Mesenchymal stem cell (in vitro differentiated cells and primary cell): ENCODE results near the gene KCNAB2.

Experiments
- DNase-seq: peaks from one replicate; pipeline ENCODE4 v3.0.0-alpha.2; 2013
- H2AFZ ChIP-seq: one replicate; pipeline ENCODE4 v1.6.1; 2013; ENCODE audit warnings: low read depth, mild to moderate bottlenecking, control low read depth, inconsistent platforms, low read length, moderate library complexity
- H2AK5ac ChIP-seq: 2 replicates; pipeline ENCODE4 v1.6.1; 2013; ENCODE audit warnings: low read length, moderate library complexity, mild to moderate bottlenecking, inconsistent platforms; ENCODE audit not compliant: severe bottlenecking
- H2BK120ac ChIP-seq: one replicate; pipeline ENCODE4 v1.6.1; 2013; ENCODE audit warnings: low read depth, mild to moderate bottlenecking, inconsistent platforms, low read length, moderate library complexity
- H2BK12ac ChIP-seq, 2 experiments: one replicate each; pipeline ENCODE4 v1.6.1; 2013; ENCODE audit warnings: inconsistent platforms in 2 of 2, low read length in 2 of 2, mild to moderate bottlenecking in 2 of 2, moderate library complexity in 2 of 2, control low read depth in 1 of 2
- H2BK15ac ChIP-seq: one replicate; pipeline ENCODE4 v1.6.1; 2013; ENCODE audit warnings: mild to moderate bottlenecking, low read depth, inconsistent platforms; ENCODE audit not compliant: poor library complexity, severe bottlenecking
- H2BK5ac ChIP-seq: 2 replicates; pipeline ENCODE4 v1.6.1; 2013; ENCODE audit warnings: low read depth, mild to moderate bottlenecking, low read length, control low read depth, inconsistent platforms; ENCODE audit not compliant: poor library complexity, severe bottlenecking
- H3K14ac ChIP-seq, 2 experiments: one replicate each; pipeline ENCODE4 v1.6.1; 2013; ENCODE audit warnings: inconsistent platforms in 2 of 2, low read length in 2 of 2, control low read depth in 1 of 2, mild to moderate bottlenecking in 1 of 2, moderate library complexity in 1 of 2
- H3K18ac ChIP-seq, 2 experiments: one replicate each; pipeline ENCODE4 v1.6.1; 2013; ENCODE audit warnings: inconsistent platforms in 2 of 2, low read length in 2 of 2, control low read depth in 1 of 2, low read depth in 1 of 2, mild to moderate bottlenecking in 1 of 2
- H3K23ac ChIP-seq, 2 experiments: one replicate each; pipeline ENCODE4 v1.6.1; 2013; ENCODE audit warnings: inconsistent platforms in 2 of 2, low read length in 2 of 2, mild to moderate bottlenecking in 2 of 2, moderate library complexity in 2 of 2, control low read depth in 1 of 2
- H3K27ac ChIP-seq: 2 replicates; pipeline ENCODE4 v1.5.1; 2013; ENCODE audit warnings: mild to moderate bottlenecking, moderate library complexity, low read length, control low read depth, inconsistent platforms; ENCODE audit not compliant: poor library complexity, severe bottlenecking
- H3K27me3 ChIP-seq, 2 experiments: 2 replicates each; pipeline versions ENCODE4 v1.6.1 to v1.7.0; 2013; ENCODE audit warnings: low read length in 2 of 2, mild to moderate bottlenecking in 2 of 2, moderate library complexity in 2 of 2, control low read depth in 1 of 2, inconsistent platforms in 1 of 2; ENCODE audit not compliant: control insufficient read depth in 1 of 2, insufficient read depth in 1 of 2
- H3K36me3 ChIP-seq, 2 experiments: 2 replicates each; pipeline versions ENCODE4 v1.6.1 to v1.7.0; 2013; ENCODE audit warnings: low read length in 2 of 2, control low read depth in 1 of 2, inconsistent platforms in 1 of 2, low read depth in 1 of 2, mild to moderate bottlenecking in 1 of 2; ENCODE audit not compliant: insufficient read depth in 2 of 2, control insufficient read depth in 1 of 2
- H3K4ac ChIP-seq, 2 experiments: one replicate each; pipeline ENCODE4 v1.6.1; 2013; ENCODE audit warnings: inconsistent platforms in 2 of 2, low read length in 2 of 2, mild to moderate bottlenecking in 2 of 2, moderate library complexity in 2 of 2, control low read depth in 1 of 2, low read depth in 1 of 2
- H3K4me1 ChIP-seq: 2 replicates; pipeline ENCODE4 v1.6.1; 2013; ENCODE audit warnings: low read depth, low read length, control low read depth; ENCODE audit not compliant: control insufficient read depth, insufficient read depth
- H3K4me2 ChIP-seq: 2 replicates; pipeline ENCODE4 v1.6.1; 2013; ENCODE audit warnings: low read length, mild to moderate bottlenecking, inconsistent platforms; ENCODE audit not compliant: poor library complexity, severe bottlenecking
- H3K4me3 ChIP-seq, 2 experiments: 2 replicates each; pipeline versions ENCODE4 v1.5.1 to v1.7.0; 2013; ENCODE audit warnings: low read length in 2 of 2, mild to moderate bottlenecking in 2 of 2, control low read depth in 1 of 2, low read depth in 1 of 2; ENCODE audit not compliant: insufficient read depth in 1 of 2
- H3K79me1 ChIP-seq: replicated peaks from 2 replicates; pipeline ENCODE4 v1.6.1; 2013; ENCODE audit warnings: mild to moderate bottlenecking, control low read depth, low read length, inconsistent platforms; ENCODE audit not compliant: poor library complexity, severe bottlenecking
- H3K9ac ChIP-seq: 2 replicates; pipeline ENCODE4 v1.7.0; 2013; ENCODE audit warnings: mild to moderate bottlenecking, low read length, moderate library complexity
- H3K9me3 ChIP-seq: 2 replicates; pipeline ENCODE4 v1.7.0; 2013; ENCODE audit warnings: mild to moderate bottlenecking, low read length; ENCODE audit not compliant: control insufficient read depth
- H4K8ac ChIP-seq: one replicate; pipeline ENCODE4 v1.6.1; 2013; ENCODE audit warnings: inconsistent platforms, mild to moderate bottlenecking, low read length, moderate library complexity
- H4K91ac ChIP-seq: one replicate; pipeline ENCODE4 v1.6.1; 2013; ENCODE audit warnings: mild to moderate bottlenecking, low read length, inconsistent platforms
- WGBS: methylation state at CpG from one replicate; pipeline ENCODE4 v1.1.7; 2013; ENCODE audit warnings: mixed read lengths; 5-methylcytosine and 5-hydroxymethylcytosine counted together

KCNAB2 gene

GRCh38 chr1:6086358-6086757, 40.7 kb downstream of the KCNAB2 start:
- Histone ChIP-seq H2BK12ac (no peak overlapping the region), H3K14ac (no peak overlapping the region), H2BK15ac (no peak overlapping the region), H3K27me3 (peaks cover 0 to 25% of the 10 kb centered on the region in 2 experiments), H2BK5ac (no peak overlapping the region), H4K8ac (no peak overlapping the region), H2AFZ (no peak overlapping the region), H3K4me3 (no peak overlapping the region), H3K4ac (no peak overlapping the region), H3K4me2 (no peak overlapping the region), H2BK120ac (no peak overlapping the region), H3K18ac (no peak overlapping the region), H3K36me3 (no peaks in the 10 kb centered on the region), H2AK5ac (no peak overlapping the region), H4K91ac (no peak overlapping the region), H3K9me3 (no peaks in the 10 kb centered on the region), H3K79me1 (no peaks in the 10 kb centered on the region), H3K9ac (no peak overlapping the region), H3K23ac (no peak overlapping the region), H3K27ac (no peak overlapping the region), H3K4me1 (peaks cover 1% of the 10 kb centered on the region)
- no peak for DNase-seq
- 75% methylated on average over 13 of the region's 13 CpGs for WGBS

DNA sequence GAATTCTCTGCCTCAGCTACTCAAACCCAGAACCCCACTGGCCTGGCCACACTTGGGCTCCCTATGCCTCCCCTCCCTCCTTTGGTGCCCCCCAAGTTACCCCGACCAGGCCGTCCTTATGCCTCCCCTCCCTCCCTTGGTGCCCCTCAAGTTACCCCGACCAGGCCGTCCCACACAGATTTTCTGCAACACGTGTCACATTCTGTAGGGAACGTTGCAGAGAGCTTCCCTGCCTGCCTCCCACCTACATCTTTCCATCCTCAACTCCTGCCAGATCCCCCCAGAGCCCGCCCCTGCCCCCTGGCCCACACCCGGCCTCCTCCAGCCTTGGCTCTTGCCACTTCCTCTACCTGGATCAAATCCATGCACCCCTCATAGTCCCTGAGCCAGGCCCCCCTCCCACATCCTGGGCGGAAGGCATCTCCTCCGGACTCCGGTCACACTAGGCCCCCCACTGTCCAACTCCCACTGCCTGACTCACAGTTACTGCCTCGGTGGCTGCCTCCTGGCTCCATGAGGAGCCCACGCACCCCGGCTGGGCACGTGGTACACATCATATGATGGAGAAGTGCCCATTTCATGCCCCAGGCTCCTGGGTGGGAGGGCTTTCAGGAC, 41.2 kb downstream of the KCNAB2 start:
- no peaks in the 10 kb centered on the region for H3K9me3 ChIP-seq

GRCh38 chr1:6087377-6087772, 41.7 kb downstream of the KCNAB2 start:
- Histone ChIP-seq H3K4me3 (no peak overlapping the region), H3K27ac (no peak overlapping the region), H2BK5ac (no peak overlapping the region), H3K79me1 (no peaks in the 10 kb centered on the region), H3K14ac (no peak overlapping the region), H4K91ac (no peak overlapping the region), H3K23ac (no peak overlapping the region), H3K9me3 (no peaks in the 10 kb centered on the region), H2BK15ac (no peak overlapping the region), H3K4me1 (peaks cover 1% of the 10 kb centered on the region), H3K27me3 (peaks cover 5 to 24% of the 10 kb centered on the region in 2 experiments), H2BK12ac (no peak overlapping the region), H3K9ac (no peak overlapping the region), H3K18ac (no peak overlapping the region), H3K4ac (no peak overlapping the region), H3K4me2 (no peak overlapping the region), H4K8ac (no peak overlapping the region), H2AFZ (no peak overlapping the region), H2BK120ac (no peak overlapping the region), H3K36me3 (no peaks in the 10 kb centered on the region), H2AK5ac (no peak overlapping the region)
- DNase-seq = no peak
- WGBS = 75% methylated on average over 14 of the region's 14 CpGs

More for the DNA sequence above, 41.2 kb downstream of the KCNAB2 start:
- no peak for DNase-seq
- no peak overlapping the region for H2BK120ac ChIP-seq
- H2BK12ac ChIP-seq = no peak overlapping the region
- H2BK15ac ChIP-seq = no peak overlapping the region
- H3K36me3 ChIP-seq = no peaks in the 10 kb centered on the region
- no peaks in the 10 kb centered on the region for H3K79me1 ChIP-seq
- peaks cover 0 to 24% of the 10 kb centered on the region in 2 experiments for H3K27me3 ChIP-seq
- no peak overlapping the region for H2AFZ ChIP-seq
- H4K91ac ChIP-seq = no peak overlapping the region
- peaks cover 1% of the 10 kb centered on the region for H3K4me1 ChIP-seq
- H3K4ac ChIP-seq = no peak overlapping the region
- 78% methylated on average over 15 of the region's 15 CpGs for WGBS
- H3K23ac ChIP-seq = no peak overlapping the region
- H3K27ac ChIP-seq = no peak overlapping the region
- H3K18ac ChIP-seq = no peak overlapping the region
- H4K8ac ChIP-seq = no peak overlapping the region
- H3K14ac ChIP-seq = no peak overlapping the region
- no peak overlapping the region for H2AK5ac ChIP-seq
- no peak overlapping the region for H2BK5ac ChIP-seq
- no peak overlapping the region for H3K9ac ChIP-seq
- H3K4me3 ChIP-seq = no peak overlapping the region
- H3K4me2 ChIP-seq = no peak overlapping the region

DNA sequence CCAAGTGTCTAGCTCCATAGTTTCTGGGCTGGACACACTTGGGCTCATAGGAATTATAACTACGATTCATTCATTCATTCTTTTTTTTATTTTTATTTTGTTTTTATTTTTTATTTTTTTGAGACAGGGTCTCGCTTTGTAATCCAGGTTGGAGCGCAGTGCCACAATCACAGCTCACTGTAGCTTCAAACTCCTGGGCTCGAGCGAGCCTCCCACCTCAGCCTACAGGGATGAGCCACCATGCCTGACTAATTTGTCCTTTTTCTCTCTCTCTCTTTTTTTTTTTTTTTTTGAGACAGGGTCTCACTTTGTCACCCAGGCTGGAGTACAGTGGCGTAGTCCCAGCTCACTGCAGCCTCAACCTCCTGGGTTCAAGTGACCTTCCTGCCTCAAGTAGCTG, 42.3 kb downstream of the KCNAB2 start:
- Histone ChIP-seq H3K79me1 (no peaks in the 10 kb centered on the region), H3K36me3 (no peaks in the 10 kb centered on the region), H2BK120ac (no peak overlapping the region), H3K4me1 (peaks cover 1% of the 10 kb centered on the region), H3K23ac (no peak overlapping the region), H3K27me3 (peaks cover 8 to 27% of the 10 kb centered on the region in 2 experiments), H3K4me3 (no peak overlapping the region), H3K14ac (no peak overlapping the region), H2BK5ac (no peak overlapping the region), H3K9ac (no peak overlapping the region), H3K27ac (no peak overlapping the region), H3K4me2 (no peak overlapping the region), H3K4ac (no peak overlapping the region), H4K91ac (no peak overlapping the region), H3K18ac (no peak overlapping the region), H4K8ac (no peak overlapping the region), H3K9me3 (no peaks in the 10 kb centered on the region), H2AFZ (no peak overlapping the region), H2AK5ac (no peak overlapping the region), H2BK15ac (no peak overlapping the region), H2BK12ac (no peak overlapping the region)
- over 99% methylated on average over 5 of the region's 6 CpGs for WGBS
- no peak for DNase-seq
